A549 (cell line): ENCODE results near the gene GTF2H4.
"Not testable (repeated sequence)": the region's sequence is repeated elsewhere in the genome, so short reads cannot be mapped to it uniquely, and the experiment has no call there.

Experiments used
- CTCF ChIP-seq: fragments of >200 bp; sonication (Bioruptor Twin); formaldehyde crosslinking; IDR thresholded peaks from 3 replicates; pipeline ENCODE4 v1.5.1; 2016
- JUN ChIP-seq, 2 experiments: fragments of >200 bp; sonication (Bioruptor Twin); formaldehyde crosslinking; IDR thresholded peaks; 2 replicates in 1 of 2; 3 replicates in 1 of 2; pipeline ENCODE4 v1.6.1; 2016 to 2017

DNA sequence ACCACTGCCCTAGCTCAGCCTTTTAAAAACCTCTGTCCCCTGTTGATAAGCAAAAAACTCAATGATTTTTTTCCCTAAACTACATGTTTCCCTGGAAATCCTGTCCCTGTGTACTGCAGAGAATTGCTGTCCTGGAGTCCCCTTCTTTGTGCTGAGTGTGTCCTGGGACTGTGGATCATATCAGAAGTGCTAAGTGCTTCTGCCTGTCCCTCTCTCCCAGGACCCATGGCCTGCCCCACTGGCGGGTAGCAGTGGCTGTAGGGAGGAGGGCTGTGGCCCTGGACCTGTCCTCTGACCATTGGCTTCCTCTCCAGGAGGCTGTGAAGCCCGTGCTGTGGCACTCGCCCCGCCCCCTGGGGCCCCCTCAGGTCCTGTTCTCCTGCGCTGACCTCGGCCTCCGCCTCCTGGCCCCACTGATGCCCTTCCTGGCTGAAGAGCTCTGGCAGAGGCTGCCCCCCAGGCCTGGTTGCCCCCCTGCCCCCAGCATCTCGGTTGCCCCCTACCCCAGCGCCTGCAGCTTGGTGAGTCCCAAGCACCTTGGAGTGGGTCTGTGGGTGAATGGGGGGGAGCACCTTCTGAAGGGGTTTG, 16.1 kb downstream of the GTF2H4 start:
- TF ChIP-seq CTCF; JUN (IDR thresholded peaks at IDR 0.05): not testable (repeated sequence)
